Smooth muscle cell (in vitro differentiated cells): ENCODE results near the gene TMCO1. TPM values are rescaled to one million over a fixed set of nuclear protein-coding genes. Genes with fewer than 3 reads are reported as not detected.
"Not testable (repeated sequence)": the region's sequence is repeated elsewhere in the genome, so short reads cannot be mapped to it uniquely, and the experiment has no call there.

Experiments
- DNase-seq: peaks from one replicate; lab custom pipeline; 2025; ENCODE audit not compliant: unreplicated experiment; lab: John Stamatoyannopoulos, UW
- H2AFZ ChIP-seq: fragments of 200-600 bp; sonication (generic); 2 replicates; pipeline ENCODE4 v1.6.0; 2016; ENCODE audit warnings: antibody characterized with exemption, low read depth, mild to moderate bottlenecking
- H3F3A ChIP-seq: fragments of 200-600 bp; sonication (generic); 2 replicates; pipeline ENCODE4 v1.6.0; 2017; ENCODE audit warnings: antibody characterized with exemption, low read depth
- H3K27ac ChIP-seq: fragments of 200-600 bp; sonication (generic); 2 replicates; pipeline ENCODE4 v1.5.1; 2016; ENCODE audit warnings: low read depth, mild to moderate bottlenecking
- H3K27me3 ChIP-seq: fragments of 200-600 bp; sonication (generic); 2 replicates; pipeline ENCODE4 v1.6.1; 2016; ENCODE audit warnings: low read depth, mild to moderate bottlenecking
- H3K36me3 ChIP-seq: fragments of 200-600 bp; sonication (generic); 2 replicates; pipeline ENCODE4 v1.5.1; 2016; ENCODE audit warnings: low read depth
- H3K4me1 ChIP-seq: fragments of 200-600 bp; sonication (generic); 2 replicates; pipeline ENCODE4 v1.5.1; 2016; ENCODE audit warnings: low read depth
- H3K4me2 ChIP-seq: fragments of 200-600 bp; sonication (generic); 2 replicates; pipeline ENCODE4 v1.6.0; 2016; ENCODE audit warnings: mild to moderate bottlenecking
- H3K4me3 ChIP-seq: fragments of 200-600 bp; sonication (generic); 2 replicates; pipeline ENCODE4 v1.5.1; 2016; ENCODE audit warnings: mild to moderate bottlenecking
- H3K79me2 ChIP-seq: fragments of 200-600 bp; sonication (generic); 2 replicates; pipeline ENCODE4 v1.6.0; 2016; ENCODE audit warnings: low read depth, mild to moderate bottlenecking
- H3K9ac ChIP-seq: fragments of 200-600 bp; sonication (generic); 2 replicates; pipeline ENCODE4 v1.6.0; 2016; ENCODE audit warnings: low read depth
- H3K9me3 ChIP-seq: fragments of 200-600 bp; sonication (generic); replicated peaks from 2 replicates; pipeline ENCODE4 v1.5.1; 2016; ENCODE audit warnings: low read depth
- H4K20me1 ChIP-seq: fragments of 200-600 bp; sonication (generic); 2 replicates; pipeline ENCODE4 v1.6.0; 2016; ENCODE audit warnings: low read depth
- CTCF ChIP-seq: fragments of 200-600 bp; sonication (generic); IDR thresholded peaks from 2 replicates; pipeline ENCODE4 v1.5.1; 2017; ENCODE audit warnings: borderline replicate concordance, mild to moderate bottlenecking, antibody characterized with exemption; ENCODE audit not compliant: insufficient read depth, poor library complexity, severe bottlenecking
- WGBS: methylation state at CpG from one replicate; pipeline ENCODE4 v1.1.7; 2016; ENCODE audit warnings: low lambda C conversion rate; 5-methylcytosine and 5-hydroxymethylcytosine counted together
- polyA plus RNA-seq: library from polyadenylated mRNA; unstranded; fragments of >200 nt; fragmentation: Nextera tagmentation; extraction: Ambion mirVana; gene quantifications from 2 replicates; pipeline ENCODE4 v1.2.1, GENCODE V29; 2016
- total RNA-seq: library from RNA; depleted of rRNA; stranded (reverse); fragments of >200 nt; gene quantifications from 2 replicates; pipeline ENCODE4 v1.2.3, GENCODE V29; 2014

Gene TMCO1
- total and polyA plus RNA-seq, 2 experiments from 2014 or later = 135 to 146 TPM

GRCh38 chr1:165815725-165816124, 47.1 kb upstream of the TMCO1 start:
- no peaks in the 10 kb centered on the region for H3K79me2 ChIP-seq
- 10% methylated on average over 3 of the region's 3 CpGs for WGBS
- no peaks in the 10 kb centered on the region for H3K4me1 ChIP-seq
- no peak overlapping the region for H2AFZ ChIP-seq
- H3F3A ChIP-seq = no peaks in the 10 kb centered on the region
- H3K9ac ChIP-seq = no peak overlapping the region
- H3K27me3 ChIP-seq = no peaks in the 10 kb centered on the region
- no peak overlapping the region for H3K27ac ChIP-seq
- H4K20me1 ChIP-seq = no peaks in the 10 kb centered on the region
- H3K36me3 ChIP-seq = no peaks in the 10 kb centered on the region
- no peak overlapping the region for H3K4me3 ChIP-seq
- no peak overlapping the region for H3K4me2 ChIP-seq
- DNase-seq = no peak
- no peaks in the 10 kb centered on the region for H3K9me3 ChIP-seq
- no peak for TF ChIP-seq CTCF

GRCh38 chr1:165807613-165808012, 38.9 kb upstream of the TMCO1 start:
- Histone ChIP-seq H2AFZ (no peak overlapping the region), H3K4me3 (no peak overlapping the region), H3K27me3 (peaks cover 3% of the 10 kb centered on the region), H3F3A (no peaks in the 10 kb centered on the region), H3K9ac (no peak overlapping the region), H3K4me2 (no peak overlapping the region), H3K79me2 (no peaks in the 10 kb centered on the region), H3K27ac (no peak overlapping the region), H3K36me3 (no peaks in the 10 kb centered on the region), H3K9me3 (no peaks in the 10 kb centered on the region), H4K20me1 (no peaks in the 10 kb centered on the region), H3K4me1 (no peaks in the 10 kb centered on the region)
- no peak for TF ChIP-seq CTCF
- no peak for DNase-seq

GRCh38 chr1:165804513-165804912, 35.8 kb upstream of the TMCO1 start:
- WGBS = 82% methylated on average over 1 of the region's 1 CpG
- H3K79me2 ChIP-seq, H3K27me3 ChIP-seq: not testable (repeated sequence)

GRCh38 chr1:165799387-165799786, 30.7 kb upstream of the TMCO1 start:
- Histone ChIP-seq H3K27me3 (no peaks in the 10 kb centered on the region), H3K79me2 (no peaks in the 10 kb centered on the region), H2AFZ (no peak overlapping the region), H3F3A (no peaks in the 10 kb centered on the region), H3K9ac (no peak overlapping the region), H3K4me3 (no peak overlapping the region), H3K4me1 (no peaks in the 10 kb centered on the region), H4K20me1 (no peaks in the 10 kb centered on the region), H3K4me2 (no peak overlapping the region), H3K36me3 (no peaks in the 10 kb centered on the region), H3K27ac (no peak overlapping the region), H3K9me3 (peaks cover 4% of the 10 kb centered on the region)
- DNase-seq = no peak
- TF ChIP-seq CTCF = no peak

More at GRCh38 chr1:165804513-165804912, 35.8 kb upstream of the TMCO1 start:
- H3K4me3 ChIP-seq, H3F3A ChIP-seq, H2AFZ ChIP-seq, H4K20me1 ChIP-seq, H3K4me2 ChIP-seq, DNase-seq, H3K9ac ChIP-seq, H3K4me1 ChIP-seq, H3K9me3 ChIP-seq, H3K36me3 ChIP-seq, H3K27ac ChIP-seq: not testable (repeated sequence)
